Activated T-cell treated with anti-CD3 and anti-CD28 coated beads, Interleukin-2, amount 50 U/mL, for 72 hours (primary cell): ENCODE data around the gene INAFM1. TPM values are rescaled to one million over a fixed set of nuclear protein-coding genes. Genes with fewer than 3 reads are reported as not detected.
"Not testable (repeated sequence)": the region's sequence is repeated elsewhere in the genome, so short reads cannot be mapped to it uniquely, and the experiment has no call there.

Experiments
- ATAC-seq, 2 donors: fragments of 150-1000 bp; cut with Tn5 transposase; replicated peaks in 1 of 2; 2 replicates each; pipeline ENCODE4 v1.10.0; 2021; ENCODE audit warnings: moderate library complexity in 2 of 2, mild to moderate bottlenecking in 1 of 2
- DNase-seq, 2 donors: peaks; one replicate each; pipeline ENCODE4 v3.0.0; 2021 to 2022; ENCODE audit warnings: mixed read lengths in 1 of 2
- H3K27ac Mint-ChIP-seq: one replicate; pipeline ENCODE4 v1.8.0; 2022; ENCODE audit warnings: mild to moderate bottlenecking, moderate library complexity, mixed read lengths
- H3K27me3 Mint-ChIP-seq: one replicate; pipeline ENCODE4 v1.8.0; 2022; ENCODE audit warnings: low read depth, mixed read lengths
- H3K36me3 Mint-ChIP-seq, 2 donors: one replicate each; pipeline ENCODE4 v1.8.0; 2022; ENCODE audit warnings: mixed read lengths in 2 of 2, mild to moderate bottlenecking in 1 of 2; ENCODE audit not compliant: insufficient read depth in 2 of 2
- H3K4me1 Mint-ChIP-seq: one replicate; pipeline ENCODE4 v1.8.0; 2022; ENCODE audit warnings: low read depth, mixed read lengths
- H3K4me3 Mint-ChIP-seq, 2 donors: one replicate each; pipeline ENCODE4 v1.8.0; 2022; ENCODE audit warnings: mild to moderate bottlenecking in 2 of 2, mixed read lengths in 2 of 2, moderate library complexity in 2 of 2
- H3K9me3 Mint-ChIP-seq, 2 donors: one replicate each; pipeline ENCODE4 v1.8.0; 2022; ENCODE audit warnings: mixed read lengths in 2 of 2
- total RNA-seq, 2 donors: library from RNA; stranded (reverse); gene quantifications; one replicate each; pipeline ENCODE4 v1.2.3, GENCODE V29; 2022

Gene INAFM1
- total RNA-seq, 2 donors from 2014 or later = 19.7 to 21.4 TPM

DNA sequence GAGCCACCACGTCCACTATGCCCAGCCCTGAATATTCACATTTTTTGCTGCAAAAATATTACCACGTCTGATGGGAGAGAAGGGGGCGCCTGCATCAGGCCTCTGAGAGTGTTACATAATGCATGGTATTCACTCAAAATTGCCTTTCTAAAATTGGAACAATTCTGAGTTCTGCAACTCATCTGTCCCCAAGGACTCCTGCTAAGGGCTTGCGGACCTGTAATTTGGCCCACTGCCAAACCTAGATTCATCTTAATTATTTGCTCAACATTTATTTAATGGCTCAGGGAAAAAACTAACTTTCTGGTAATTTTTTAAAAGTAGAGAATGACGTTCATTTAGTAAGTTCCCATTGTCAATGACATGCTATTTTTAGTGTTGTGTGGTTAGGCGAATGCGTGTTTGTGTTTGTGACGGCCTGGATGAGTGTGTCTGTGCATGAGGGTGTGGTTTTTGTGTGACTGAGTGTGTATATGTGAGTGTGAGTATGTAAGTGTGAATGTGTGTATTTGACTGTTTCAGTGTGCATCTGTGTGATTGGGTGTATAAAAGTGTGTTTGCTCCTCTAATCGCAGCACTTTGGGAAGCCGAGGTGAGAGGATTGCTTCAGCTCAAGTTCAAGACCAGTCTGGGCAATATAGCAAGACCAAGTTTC, 8.8 kb downstream of the INAFM1 start:
- DNase-seq (no peak), ATAC-seq (no peak)
- H3K27me3 Mint-ChIP-seq = no peaks in the 10 kb centered on the region
- H3K4me1 Mint-ChIP-seq = peaks cover 13% of the 10 kb centered on the region
- no peak overlapping the region for H3K27ac Mint-ChIP-seq
- H3K9me3 Mint-ChIP-seq = no peaks in the 10 kb centered on the region
- H3K36me3 Mint-ChIP-seq = no peaks in the 10 kb centered on the region
- no peak overlapping the region for H3K4me3 Mint-ChIP-seq

GRCh38 chr19:47284324-47284899, 9.7 kb downstream of the INAFM1 start:
- peak; percentile 41 to 61 for DNase-seq
- no peaks in the 10 kb centered on the region for H3K36me3 Mint-ChIP-seq
- H3K4me3 Mint-ChIP-seq = no peak overlapping the region
- peaks cover 16% of the 10 kb centered on the region for H3K4me1 Mint-ChIP-seq
- no peaks in the 10 kb centered on the region for H3K9me3 Mint-ChIP-seq
- H3K27me3 Mint-ChIP-seq = no peaks in the 10 kb centered on the region
- no peak overlapping the region for H3K27ac Mint-ChIP-seq
- ATAC-seq = peak in 1 of 2 donors; percentile 36

DNA sequence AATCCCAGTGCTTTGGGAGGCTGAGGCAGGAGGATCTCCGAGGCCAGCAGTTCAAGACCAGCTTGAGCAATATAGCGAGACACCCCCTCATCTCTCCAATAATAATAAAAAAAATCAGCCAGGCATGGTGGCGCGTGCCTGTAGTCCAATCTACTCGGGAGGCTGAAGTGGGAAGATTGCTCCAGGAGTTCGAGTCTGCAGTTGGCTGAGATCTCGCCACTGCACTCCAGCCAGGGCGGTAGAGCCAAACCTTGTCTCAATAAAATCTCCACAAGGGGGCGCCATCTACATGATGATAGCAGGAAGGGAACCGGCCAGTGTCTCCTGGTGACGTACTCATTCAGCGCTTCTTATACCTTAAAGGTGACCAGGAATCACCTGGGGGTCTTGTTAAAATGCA, 21.4 kb downstream of the INAFM1 start:
- DNase-seq (peak; percentile 81 to 88), ATAC-seq (peak; percentile 94)
- Mint-ChIP-seq H3K36me3 (no peaks in the 10 kb centered on the region), H3K4me3 (no peak overlapping the region), H3K27ac (no peak overlapping the region), H3K9me3 (no peaks in the 10 kb centered on the region), H3K27me3 (no peaks in the 10 kb centered on the region), H3K4me1 (peaks cover 21% of the 10 kb centered on the region)

- DNase-seq, H3K4me3 Mint-ChIP-seq, H3K9me3 Mint-ChIP-seq, H3K36me3 Mint-ChIP-seq, H3K27me3 Mint-ChIP-seq, H3K27ac Mint-ChIP-seq, ATAC-seq: not testable (repeated sequence)
- H3K4me1 Mint-ChIP-seq = peaks cover 25% of the 10 kb centered on the region
These were observed 26.2 kb downstream of the INAFM1 start for GRCh38 chr19:47300867-47301266.

DNA sequence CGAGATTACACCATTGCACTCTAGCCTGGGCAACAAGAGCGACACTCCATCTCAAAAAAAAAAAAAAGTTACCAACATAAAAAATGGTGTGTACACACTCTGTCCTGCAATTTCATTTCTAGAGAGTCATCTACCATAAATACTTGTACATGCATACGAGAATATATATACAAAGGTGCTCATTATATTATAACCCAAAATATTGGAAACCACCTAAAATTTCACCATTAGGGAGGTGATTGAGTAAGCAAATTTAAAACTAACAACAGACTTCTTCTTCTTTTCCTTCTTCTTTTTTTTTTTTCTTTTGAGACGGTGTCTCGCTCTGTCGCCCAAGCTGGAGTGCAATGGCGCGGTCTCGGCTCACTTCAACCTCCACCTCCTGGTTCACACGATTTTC, 27.6 kb downstream of the INAFM1 start:
- ATAC-seq = no peak
- H3K27ac Mint-ChIP-seq = no peak overlapping the region
- no peak overlapping the region for H3K4me3 Mint-ChIP-seq

GRCh38 chr19:47303966-47304365, 29.3 kb downstream of the INAFM1 start:
- Mint-ChIP-seq H3K36me3 (no peaks in the 10 kb centered on the region), H3K4me1 (peaks cover 13% of the 10 kb centered on the region), H3K27me3 (no peaks in the 10 kb centered on the region), H3K9me3 (no peaks in the 10 kb centered on the region), H3K27ac (no peak overlapping the region), H3K4me3 (no peak overlapping the region)
- ATAC-seq (no peak), DNase-seq (no peak)

More for the DNA sequence above, 27.6 kb downstream of the INAFM1 start:
- no peak for DNase-seq
- peaks cover 13% of the 10 kb centered on the region for H3K4me1 Mint-ChIP-seq
- H3K36me3 Mint-ChIP-seq = no peaks in the 10 kb centered on the region
- H3K9me3 Mint-ChIP-seq = no peaks in the 10 kb centered on the region
- H3K27me3 Mint-ChIP-seq = no peaks in the 10 kb centered on the region

GRCh38 chr19:47305309-47305751, 30.6 kb downstream of the INAFM1 start:
- Mint-ChIP-seq H3K27ac (no peak overlapping the region), H3K9me3 (no peaks in the 10 kb centered on the region), H3K27me3 (peaks cover 6% of the 10 kb centered on the region), H3K4me3 (peak overlapping the region in 1 of 2 donors; percentile 38), H3K36me3 (no peaks in the 10 kb centered on the region), H3K4me1 (peaks cover 10% of the 10 kb centered on the region)
- ATAC-seq (no peak), DNase-seq (peak; percentile 48 to 60)

DNA sequence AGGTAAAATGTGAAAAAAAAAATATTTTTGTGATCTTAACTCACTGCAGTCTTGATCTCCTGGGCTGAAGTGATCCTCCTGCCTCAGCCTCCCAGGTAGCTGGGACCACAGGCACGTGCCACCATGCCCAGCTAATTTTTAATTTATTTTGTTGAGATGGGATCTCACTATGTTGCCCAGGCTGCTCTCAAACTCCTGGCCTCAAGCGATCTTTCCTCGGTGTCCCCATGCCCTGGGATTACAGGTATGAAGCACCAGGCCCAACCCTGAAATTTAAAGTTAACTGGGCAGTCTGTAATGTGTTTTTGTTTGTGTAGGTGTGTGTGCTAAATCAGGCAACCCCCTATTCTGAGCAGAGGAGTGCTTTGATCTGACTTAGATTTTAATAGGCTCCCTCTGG, 31.6 kb downstream of the INAFM1 start:
- DNase-seq (no peak), ATAC-seq (no peak)

GRCh38 chr19:47309038-47309437, 34.4 kb downstream of the INAFM1 start:
- Mint-ChIP-seq H3K9me3 (no peaks in the 10 kb centered on the region), H3K27me3 (peaks cover 6% of the 10 kb centered on the region), H3K4me1 (peaks cover 6% of the 10 kb centered on the region), H3K4me3 (no peak overlapping the region), H3K27ac (no peak overlapping the region), H3K36me3 (no peaks in the 10 kb centered on the region)
- DNase-seq (no peak), ATAC-seq (no peak)

More for the DNA sequence above, 31.6 kb downstream of the INAFM1 start:
- Mint-ChIP-seq H3K4me3 (no peak overlapping the region), H3K36me3 (no peaks in the 10 kb centered on the region), H3K27me3 (peaks cover 6% of the 10 kb centered on the region), H3K9me3 (no peaks in the 10 kb centered on the region), H3K4me1 (peaks cover 6% of the 10 kb centered on the region), H3K27ac (no peak overlapping the region)

- no peaks in the 10 kb centered on the region for H3K9me3 Mint-ChIP-seq
- peaks cover 6% of the 10 kb centered on the region for H3K4me1 Mint-ChIP-seq
- H3K36me3 Mint-ChIP-seq = no peaks in the 10 kb centered on the region
- ATAC-seq (no peak), DNase-seq (no peak)
- no peak within 1 kb of the TSS for H3K4me3 Mint-ChIP-seq
- H3K27ac Mint-ChIP-seq = no peak within 1 kb of the TSS
- peaks cover 6% of the 10 kb centered on the region for H3K27me3 Mint-ChIP-seq
These were observed 34.9 kb downstream of the INAFM1 start, which contains the start of gene C5AR1 for GRCh38 chr19:47309608-47310007. Gene C5AR1 (plus strand): TSS chr19:47309861. CDS start chr19:47309896, 35 bp downstream.

DNA sequence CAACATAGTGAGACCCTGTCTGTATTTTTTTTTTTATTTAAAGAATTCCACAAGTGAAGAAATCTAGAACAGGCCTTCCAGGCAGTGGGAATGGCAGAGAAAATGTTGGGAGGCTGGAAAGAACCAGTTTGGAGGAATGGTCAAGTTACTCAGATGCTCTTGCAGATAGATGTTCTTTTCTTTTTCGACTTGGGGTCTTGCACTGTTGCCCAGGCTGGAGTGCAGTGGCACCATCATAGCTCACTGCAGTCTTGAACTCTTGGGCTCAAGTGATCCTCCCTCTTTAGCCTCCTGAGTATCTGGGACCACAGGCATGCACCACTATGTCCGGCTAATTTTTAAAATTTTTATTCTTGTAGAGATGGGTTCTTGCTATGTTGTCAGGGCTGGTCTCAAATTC, 35.6 kb downstream of the INAFM1 start:
- H3K4me3 Mint-ChIP-seq = no peak overlapping the region
- H3K4me1 Mint-ChIP-seq = peaks cover 5% of the 10 kb centered on the region
- H3K9me3 Mint-ChIP-seq = no peaks in the 10 kb centered on the region
- no peak for ATAC-seq
- H3K36me3 Mint-ChIP-seq = no peaks in the 10 kb centered on the region
- H3K27ac Mint-ChIP-seq = no peak overlapping the region
- peaks cover 6% of the 10 kb centered on the region for H3K27me3 Mint-ChIP-seq
- no peak for DNase-seq

- ATAC-seq (no peak), DNase-seq (no peak)
- H3K9me3 Mint-ChIP-seq = no peaks in the 10 kb centered on the region
- H3K4me1 Mint-ChIP-seq = peaks cover 7% of the 10 kb centered on the region
- no peak overlapping the region for H3K4me3 Mint-ChIP-seq
- no peaks in the 10 kb centered on the region for H3K36me3 Mint-ChIP-seq
- H3K27ac Mint-ChIP-seq = no peak overlapping the region
- peaks cover 6% of the 10 kb centered on the region for H3K27me3 Mint-ChIP-seq
These were observed 36.1 kb downstream of the INAFM1 start for GRCh38 chr19:47310819-47311218.

GRCh38 chr19:47312366-47313006, 37.8 kb downstream of the INAFM1 start:
- ATAC-seq (no peak), DNase-seq (no peak)
- Mint-ChIP-seq H3K4me3 (no peak overlapping the region), H3K4me1 (peaks cover 7% of the 10 kb centered on the region), H3K36me3 (no peaks in the 10 kb centered on the region), H3K27me3 (peaks cover 6% of the 10 kb centered on the region), H3K27ac (no peak overlapping the region), H3K9me3 (no peaks in the 10 kb centered on the region)
